ENCODE data around the gene ATP6V0A1.

GRCh38 chr17:42563543-42563942, 104.9 kb downstream of the ATP6V0A1 start:
- TF ChIP-seq, protein P1, sequence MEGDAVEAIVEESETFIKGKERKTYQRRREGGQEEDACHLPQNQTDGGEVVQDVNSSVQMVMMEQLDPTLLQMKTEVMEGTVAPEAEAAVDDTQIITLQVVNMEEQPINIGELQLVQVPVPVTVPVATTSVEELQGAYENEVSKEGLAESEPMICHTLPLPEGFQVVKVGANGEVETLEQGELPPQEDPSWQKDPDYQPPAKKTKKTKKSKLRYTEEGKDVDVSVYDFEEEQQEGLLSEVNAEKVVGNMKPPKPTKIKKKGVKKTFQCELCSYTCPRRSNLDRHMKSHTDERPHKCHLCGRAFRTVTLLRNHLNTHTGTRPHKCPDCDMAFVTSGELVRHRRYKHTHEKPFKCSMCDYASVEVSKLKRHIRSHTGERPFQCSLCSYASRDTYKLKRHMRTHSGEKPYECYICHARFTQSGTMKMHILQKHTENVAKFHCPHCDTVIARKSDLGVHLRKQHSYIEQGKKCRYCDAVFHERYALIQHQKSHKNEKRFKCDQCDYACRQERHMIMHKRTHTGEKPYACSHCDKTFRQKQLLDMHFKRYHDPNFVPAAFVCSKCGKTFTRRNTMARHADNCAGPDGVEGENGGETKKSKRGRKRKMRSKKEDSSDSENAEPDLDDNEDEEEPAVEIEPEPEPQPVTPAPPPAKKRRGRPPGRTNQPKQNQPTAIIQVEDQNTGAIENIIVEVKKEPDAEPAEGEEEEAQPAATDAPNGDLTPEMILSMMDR (conservative IDR thresholded peaks at IDR 0.05; ENCODE audit: low read depth, low read length) = no peak
- no peak for TF ChIP-seq EZH2 (IDR thresholded peaks at IDR 0.05; ENCODE audit: borderline replicate concordance, low read depth, low read length, poor library complexity, severe bottlenecking)
